GM23338 (cell line): Measurements from ENCODE around the gene PCF11. TPM values are rescaled to one million over a fixed set of nuclear protein-coding genes. Genes with fewer than 3 reads are reported as not detected.

Source experiments
- ATAC-seq: fragments of 200-7000 bp; cut with Tn5 transposase; 3 replicates; pipeline ENCODE4 v1.9.1; 2020
- DNase-seq: peaks from one replicate; pipeline ENCODE4 v3.0.0-alpha.2; 2015; ENCODE audit warnings: low spot score
- H2AFZ ChIP-seq: fragments of 200-600 bp; sonication (generic); 2 replicates; pipeline ENCODE4 v1.8.0; 2016; ENCODE audit warnings: antibody characterized with exemption, mild to moderate bottlenecking, moderate library complexity
- H3F3A ChIP-seq: fragments of 200-600 bp; sonication (generic); replicated peaks from 2 replicates; pipeline ENCODE4 v1.8.0; 2017; ENCODE audit warnings: antibody characterized with exemption, mixed run types, low read depth
- H3K27ac ChIP-seq: fragments of 200-600 bp; sonication (generic); 2 replicates; pipeline ENCODE4 v1.6.1; 2016; ENCODE audit warnings: low read depth
- H3K27me3 ChIP-seq: fragments of 200-600 bp; sonication (generic); 2 replicates; pipeline ENCODE4 v1.8.0; 2016; ENCODE audit warnings: mild to moderate bottlenecking, mixed run types, moderate library complexity; ENCODE audit not compliant: insufficient read depth
- H3K36me3 ChIP-seq: fragments of 200-600 bp; sonication (generic); 2 replicates; pipeline ENCODE4 v1.8.0; 2016; ENCODE audit warnings: mild to moderate bottlenecking; ENCODE audit not compliant: insufficient read depth
- H3K4me1 ChIP-seq: fragments of 200-600 bp; sonication (generic); 2 replicates; pipeline ENCODE4 v1.8.0; 2016; ENCODE audit warnings: mild to moderate bottlenecking, moderate library complexity; ENCODE audit not compliant: insufficient read depth
- H3K4me2 ChIP-seq: fragments of 200-600 bp; sonication (generic); 2 replicates; pipeline ENCODE4 v1.7.1; 2017; ENCODE audit warnings: mixed run types
- H3K4me3 ChIP-seq: fragments of 200-600 bp; sonication (generic); 2 replicates; pipeline ENCODE4 v1.6.1; 2016; ENCODE audit warnings: mixed run types
- H3K79me2 ChIP-seq: fragments of 200-600 bp; sonication (generic); replicated peaks from 2 replicates; pipeline ENCODE4 v1.8.0; 2017; ENCODE audit warnings: mild to moderate bottlenecking; ENCODE audit not compliant: insufficient read depth
- H3K9me2 ChIP-seq: fragments of 200-600 bp; sonication (generic); 2 replicates; pipeline ENCODE4 v1.8.0; 2017; ENCODE audit not compliant: insufficient read depth
- H4K20me1 ChIP-seq: fragments of 200-600 bp; sonication (generic); replicated peaks from 2 replicates; pipeline ENCODE4 v1.8.0; 2017; ENCODE audit warnings: mild to moderate bottlenecking; ENCODE audit not compliant: insufficient read depth
- H3K27ac Mint-ChIP-seq: 2 replicates; pipeline ENCODE4 v1.8.0; 2020; ENCODE audit warnings: inconsistent platforms, mild to moderate bottlenecking, moderate library complexity, mixed read lengths
- H3K27me3 Mint-ChIP-seq: 3 replicates; pipeline ENCODE4 v1.8.0; 2022; ENCODE audit warnings: low read depth, mild to moderate bottlenecking, moderate library complexity, mixed read lengths, inconsistent platforms; ENCODE audit not compliant: insufficient read depth, poor library complexity
- H3K36me3 Mint-ChIP-seq: 3 replicates; pipeline ENCODE4 v1.8.0; 2021; ENCODE audit warnings: low read depth, mild to moderate bottlenecking, inconsistent platforms, moderate library complexity, mixed read lengths
- H3K4me1 Mint-ChIP-seq: 3 replicates; pipeline ENCODE4 v1.8.0; 2020; ENCODE audit warnings: mild to moderate bottlenecking, inconsistent platforms, mixed read lengths
- H3K4me3 Mint-ChIP-seq: 3 replicates; pipeline ENCODE4 v1.8.0; 2021; ENCODE audit warnings: moderate library complexity, mild to moderate bottlenecking, inconsistent platforms, mixed read lengths
- H3K9me3 Mint-ChIP-seq: 3 replicates; pipeline ENCODE4 v1.8.0; 2020; ENCODE audit warnings: moderate library complexity, mild to moderate bottlenecking, inconsistent platforms, mixed read lengths
- CREB1 ChIP-seq: fragments of 250-450 bp; sonication (Bioruptor Pico); IDR thresholded peaks from 2 replicates; pipeline ENCODE4 v1.5.0; 2020; ENCODE audit warnings: low read depth, mild to moderate bottlenecking, moderate library complexity
- EZH2 ChIP-seq: fragments of 200-600 bp; sonication (generic); IDR thresholded peaks from one replicate; pipeline ENCODE4 v1.8.0; 2017; ENCODE audit warnings: antibody characterized with exemption, mild to moderate bottlenecking, low read depth; ENCODE audit not compliant: unreplicated experiment
- EZH2phosphoT487 ChIP-seq: fragments of 200-600 bp; sonication (generic); IDR thresholded peaks from one replicate; pipeline ENCODE4 v1.8.1; 2018; ENCODE audit warnings: antibody characterized with exemption; ENCODE audit not compliant: unreplicated experiment
- JUNB ChIP-seq: IDR thresholded peaks from one replicate; pipeline ENCODE4 v1.6.1; 2016; ENCODE audit warnings: antibody characterized with exemption; ENCODE audit not compliant: unreplicated experiment
- POLR2AphosphoS5 ChIP-seq: IDR thresholded peaks from 2 replicates; pipeline ENCODE4 v1.6.1; 2016; ENCODE audit warnings: antibody characterized with exemption, low read depth
- STAT1 ChIP-seq: IDR thresholded peaks from one replicate; pipeline ENCODE4 v1.6.1; 2016; ENCODE audit warnings: antibody characterized with exemption; ENCODE audit not compliant: unreplicated experiment
- ZNF114 ChIP-seq: fragments of 250-450 bp; sonication (Bioruptor Pico); IDR thresholded peaks from 2 replicates; pipeline ENCODE4 v1.5.0; 2020; ENCODE audit warnings: mild to moderate bottlenecking, moderate library complexity
- ZNF331 ChIP-seq: fragments of 250-450 bp; sonication (Bioruptor Pico); IDR thresholded peaks from 2 replicates; pipeline ENCODE4 v1.5.0; 2020; ENCODE audit warnings: low read depth, mild to moderate bottlenecking, moderate library complexity
- polyA plus RNA-seq: library from polyadenylated mRNA; unstranded; fragments of >200 nt; fragmentation: Nextera tagmentation; extraction: Ambion mirVana; gene quantifications from 2 replicates; pipeline ENCODE4 v1.2.1, GENCODE V29; 2016
- total RNA-seq: library from RNA; depleted of rRNA; stranded (reverse); fragments of >200 nt; shearing (Covaris generic); gene quantifications from 2 replicates; pipeline ENCODE4 v1.2.3, GENCODE V29; 2014
- TF ChIP-seq, protein P1 (sequence below): IDR thresholded peaks from one replicate; pipeline ENCODE4 v1.6.1; 2018; ENCODE audit warnings: antibody characterized with exemption; ENCODE audit not compliant: unreplicated experiment
- TF ChIP-seq, protein P2 (sequence below), 2 experiments: fragments of 200-600 bp in 1 of 2; sonication (generic) in 1 of 2; conservative IDR thresholded peaks; 2 replicates each; pipeline versions ENCODE4 v1.5.1 to v1.6.1; 2016 to 2017; ENCODE audit warnings: antibody characterized with exemption in 2 of 2, low read depth in 2 of 2, mild to moderate bottlenecking in 2 of 2, moderate library complexity in 1 of 2
- TF ChIP-seq, protein P3 (sequence below): fragments of 250-450 bp; sonication (Bioruptor Pico); IDR thresholded peaks from 2 replicates; pipeline ENCODE4 v1.5.0; 2020; ENCODE audit warnings: mild to moderate bottlenecking, moderate library complexity
- TF ChIP-seq, protein P4 (sequence below): IDR thresholded peaks from 2 replicates; pipeline ENCODE4 v1.6.1; 2016; ENCODE audit warnings: antibody characterized with exemption

Gene PCF11
- total and polyA plus RNA-seq, 2 experiments from 2014 or later: 23.0 to 44.2 TPM

DNA sequence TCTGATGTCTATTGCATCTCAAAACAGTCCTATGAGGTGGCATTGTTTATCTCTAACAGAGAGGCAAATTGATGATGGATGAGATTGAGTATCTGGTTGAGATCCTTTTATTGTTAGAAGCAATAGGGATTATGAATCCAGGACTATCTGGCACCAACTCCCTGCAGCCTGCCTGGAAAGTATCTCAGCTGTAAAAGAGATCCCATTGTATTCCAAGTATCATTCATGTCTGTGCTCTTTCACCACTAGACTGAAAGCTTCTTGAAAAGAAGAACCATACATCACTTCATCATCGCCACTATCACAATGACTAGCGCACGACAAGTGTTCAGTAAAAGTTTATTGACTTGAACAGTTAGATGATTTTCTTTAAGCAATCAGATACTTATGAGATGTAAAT is 41.9 kb upstream of the PCF11 start:
- H3K4me2 ChIP-seq: no peak overlapping the region
- no peaks in the 10 kb centered on the region for H3K36me3 Mint-ChIP-seq

More for the DNA sequence above, 41.9 kb upstream of the PCF11 start:
- no peak overlapping the region for H3K4me3 Mint-ChIP-seq
- H3K27me3 Mint-ChIP-seq: no peaks in the 10 kb centered on the region
- Histone ChIP-seq H3K79me2 (no peaks in the 10 kb centered on the region), H3K27ac (no peak overlapping the region), H3K9me2 (no peaks in the 10 kb centered on the region), H3K4me1 (no peaks in the 10 kb centered on the region), H2AFZ (no peak overlapping the region; the same call in 1 of the 2 replicates), H3K36me3 (no peaks in the 10 kb centered on the region), H4K20me1 (no peaks in the 10 kb centered on the region), H3K4me3 (no peak overlapping the region), H3F3A (no peaks in the 10 kb centered on the region), H3K27me3 (no peaks in the 10 kb centered on the region)
- H3K4me1 Mint-ChIP-seq: no peaks in the 10 kb centered on the region
- H3K9me3 Mint-ChIP-seq: no peaks in the 10 kb centered on the region
- H3K27ac Mint-ChIP-seq: no peak overlapping the region
- no peak for ATAC-seq
- no peak for TF ChIP-seq EZH2
- TF ChIP-seq, protein P1, sequence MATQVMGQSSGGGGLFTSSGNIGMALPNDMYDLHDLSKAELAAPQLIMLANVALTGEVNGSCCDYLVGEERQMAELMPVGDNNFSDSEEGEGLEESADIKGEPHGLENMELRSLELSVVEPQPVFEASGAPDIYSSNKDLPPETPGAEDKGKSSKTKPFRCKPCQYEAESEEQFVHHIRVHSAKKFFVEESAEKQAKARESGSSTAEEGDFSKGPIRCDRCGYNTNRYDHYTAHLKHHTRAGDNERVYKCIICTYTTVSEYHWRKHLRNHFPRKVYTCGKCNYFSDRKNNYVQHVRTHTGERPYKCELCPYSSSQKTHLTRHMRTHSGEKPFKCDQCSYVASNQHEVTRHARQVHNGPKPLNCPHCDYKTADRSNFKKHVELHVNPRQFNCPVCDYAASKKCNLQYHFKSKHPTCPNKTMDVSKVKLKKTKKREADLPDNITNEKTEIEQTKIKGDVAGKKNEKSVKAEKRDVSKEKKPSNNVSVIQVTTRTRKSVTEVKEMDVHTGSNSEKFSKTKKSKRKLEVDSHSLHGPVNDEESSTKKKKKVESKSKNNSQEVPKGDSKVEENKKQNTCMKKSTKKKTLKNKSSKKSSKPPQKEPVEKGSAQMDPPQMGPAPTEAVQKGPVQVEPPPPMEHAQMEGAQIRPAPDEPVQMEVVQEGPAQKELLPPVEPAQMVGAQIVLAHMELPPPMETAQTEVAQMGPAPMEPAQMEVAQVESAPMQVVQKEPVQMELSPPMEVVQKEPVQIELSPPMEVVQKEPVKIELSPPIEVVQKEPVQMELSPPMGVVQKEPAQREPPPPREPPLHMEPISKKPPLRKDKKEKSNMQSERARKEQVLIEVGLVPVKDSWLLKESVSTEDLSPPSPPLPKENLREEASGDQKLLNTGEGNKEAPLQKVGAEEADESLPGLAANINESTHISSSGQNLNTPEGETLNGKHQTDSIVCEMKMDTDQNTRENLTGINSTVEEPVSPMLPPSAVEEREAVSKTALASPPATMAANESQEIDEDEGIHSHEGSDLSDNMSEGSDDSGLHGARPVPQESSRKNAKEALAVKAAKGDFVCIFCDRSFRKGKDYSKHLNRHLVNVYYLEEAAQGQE: no peak
- no peak for TF ChIP-seq CREB1 (CRISPR knock-in tag)
- no peak for TF ChIP-seq POLR2AphosphoS5
- TF ChIP-seq EZH2phosphoT487: no peak
- TF ChIP-seq, protein P2, sequence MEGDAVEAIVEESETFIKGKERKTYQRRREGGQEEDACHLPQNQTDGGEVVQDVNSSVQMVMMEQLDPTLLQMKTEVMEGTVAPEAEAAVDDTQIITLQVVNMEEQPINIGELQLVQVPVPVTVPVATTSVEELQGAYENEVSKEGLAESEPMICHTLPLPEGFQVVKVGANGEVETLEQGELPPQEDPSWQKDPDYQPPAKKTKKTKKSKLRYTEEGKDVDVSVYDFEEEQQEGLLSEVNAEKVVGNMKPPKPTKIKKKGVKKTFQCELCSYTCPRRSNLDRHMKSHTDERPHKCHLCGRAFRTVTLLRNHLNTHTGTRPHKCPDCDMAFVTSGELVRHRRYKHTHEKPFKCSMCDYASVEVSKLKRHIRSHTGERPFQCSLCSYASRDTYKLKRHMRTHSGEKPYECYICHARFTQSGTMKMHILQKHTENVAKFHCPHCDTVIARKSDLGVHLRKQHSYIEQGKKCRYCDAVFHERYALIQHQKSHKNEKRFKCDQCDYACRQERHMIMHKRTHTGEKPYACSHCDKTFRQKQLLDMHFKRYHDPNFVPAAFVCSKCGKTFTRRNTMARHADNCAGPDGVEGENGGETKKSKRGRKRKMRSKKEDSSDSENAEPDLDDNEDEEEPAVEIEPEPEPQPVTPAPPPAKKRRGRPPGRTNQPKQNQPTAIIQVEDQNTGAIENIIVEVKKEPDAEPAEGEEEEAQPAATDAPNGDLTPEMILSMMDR (conservative IDR thresholded peaks at IDR 0.05; ENCODE audit: low read depth in 2 of 2): no peak
- no peak for TF ChIP-seq STAT1
- TF ChIP-seq JUNB: no peak
- no peak for TF ChIP-seq ZNF331 (CRISPR knock-in tag)
- TF ChIP-seq, protein P3, sequence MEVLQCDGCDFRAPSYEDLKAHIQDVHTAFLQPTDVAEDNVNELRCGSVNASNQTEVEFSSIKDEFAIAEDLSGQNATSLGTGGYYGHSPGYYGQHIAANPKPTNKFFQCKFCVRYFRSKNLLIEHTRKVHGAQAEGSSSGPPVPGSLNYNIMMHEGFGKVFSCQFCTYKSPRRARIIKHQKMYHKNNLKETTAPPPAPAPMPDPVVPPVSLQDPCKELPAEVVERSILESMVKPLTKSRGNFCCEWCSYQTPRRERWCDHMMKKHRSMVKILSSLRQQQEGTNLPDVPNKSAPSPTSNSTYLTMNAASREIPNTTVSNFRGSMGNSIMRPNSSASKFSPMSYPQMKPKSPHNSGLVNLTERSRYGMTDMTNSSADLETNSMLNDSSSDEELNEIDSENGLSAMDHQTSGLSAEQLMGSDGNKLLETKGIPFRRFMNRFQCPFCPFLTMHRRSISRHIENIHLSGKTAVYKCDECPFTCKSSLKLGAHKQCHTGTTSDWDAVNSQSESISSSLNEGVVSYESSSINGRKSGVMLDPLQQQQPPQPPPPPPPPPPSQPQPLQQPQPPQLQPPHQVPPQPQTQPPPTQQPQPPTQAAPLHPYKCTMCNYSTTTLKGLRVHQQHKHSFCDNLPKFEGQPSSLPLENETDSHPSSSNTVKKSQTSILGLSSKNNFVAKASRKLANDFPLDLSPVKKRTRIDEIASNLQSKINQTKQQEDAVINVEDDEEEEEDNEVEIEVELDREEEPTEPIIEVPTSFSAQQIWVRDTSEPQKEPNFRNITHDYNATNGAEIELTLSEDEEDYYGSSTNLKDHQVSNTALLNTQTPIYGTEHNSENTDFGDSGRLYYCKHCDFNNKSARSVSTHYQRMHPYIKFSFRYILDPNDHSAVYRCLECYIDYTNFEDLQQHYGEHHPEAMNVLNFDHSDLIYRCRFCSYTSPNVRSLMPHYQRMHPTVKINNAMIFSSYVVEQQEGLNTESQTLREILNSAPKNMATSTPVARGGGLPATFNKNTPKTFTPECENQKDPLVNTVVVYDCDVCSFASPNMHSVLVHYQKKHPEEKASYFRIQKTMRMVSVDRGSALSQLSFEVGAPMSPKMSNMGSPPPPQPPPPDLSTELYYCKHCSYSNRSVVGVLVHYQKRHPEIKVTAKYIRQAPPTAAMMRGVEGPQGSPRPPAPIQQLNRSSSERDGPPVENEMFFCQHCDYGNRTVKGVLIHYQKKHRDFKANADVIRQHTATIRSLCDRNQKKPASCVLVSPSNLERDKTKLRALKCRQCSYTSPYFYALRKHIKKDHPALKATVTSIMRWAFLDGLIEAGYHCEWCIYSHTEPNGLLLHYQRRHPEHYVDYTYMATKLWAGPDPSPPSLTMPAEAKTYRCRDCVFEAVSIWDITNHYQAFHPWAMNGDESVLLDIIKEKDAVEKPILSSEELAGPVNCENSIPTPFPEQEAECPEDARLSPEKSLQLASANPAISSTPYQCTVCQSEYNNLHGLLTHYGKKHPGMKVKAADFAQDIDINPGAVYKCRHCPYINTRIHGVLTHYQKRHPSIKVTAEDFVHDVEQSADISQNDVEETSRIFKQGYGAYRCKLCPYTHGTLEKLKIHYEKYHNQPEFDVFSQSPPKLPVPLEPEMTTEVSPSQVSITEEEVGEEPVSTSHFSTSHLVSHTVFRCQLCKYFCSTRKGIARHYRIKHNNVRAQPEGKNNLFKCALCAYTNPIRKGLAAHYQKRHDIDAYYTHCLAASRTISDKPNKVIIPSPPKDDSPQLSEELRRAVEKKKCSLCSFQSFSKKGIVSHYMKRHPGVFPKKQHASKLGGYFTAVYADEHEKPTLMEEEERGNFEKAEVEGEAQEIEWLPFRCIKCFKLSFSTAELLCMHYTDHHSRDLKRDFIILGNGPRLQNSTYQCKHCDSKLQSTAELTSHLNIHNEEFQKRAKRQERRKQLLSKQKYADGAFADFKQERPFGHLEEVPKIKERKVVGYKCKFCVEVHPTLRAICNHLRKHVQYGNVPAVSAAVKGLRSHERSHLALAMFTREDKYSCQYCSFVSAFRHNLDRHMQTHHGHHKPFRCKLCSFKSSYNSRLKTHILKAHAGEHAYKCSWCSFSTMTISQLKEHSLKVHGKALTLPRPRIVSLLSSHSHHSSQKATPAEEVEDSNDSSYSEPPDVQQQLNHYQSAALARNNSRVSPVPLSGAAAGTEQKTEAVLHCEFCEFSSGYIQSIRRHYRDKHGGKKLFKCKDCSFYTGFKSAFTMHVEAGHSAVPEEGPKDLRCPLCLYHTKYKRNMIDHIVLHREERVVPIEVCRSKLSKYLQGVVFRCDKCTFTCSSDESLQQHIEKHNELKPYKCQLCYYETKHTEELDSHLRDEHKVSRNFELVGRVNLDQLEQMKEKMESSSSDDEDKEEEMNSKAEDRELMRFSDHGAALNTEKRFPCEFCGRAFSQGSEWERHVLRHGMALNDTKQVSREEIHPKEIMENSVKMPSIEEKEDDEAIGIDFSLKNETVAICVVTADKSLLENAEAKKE (CRISPR knock-in tag): no peak
- TF ChIP-seq, protein P4, sequence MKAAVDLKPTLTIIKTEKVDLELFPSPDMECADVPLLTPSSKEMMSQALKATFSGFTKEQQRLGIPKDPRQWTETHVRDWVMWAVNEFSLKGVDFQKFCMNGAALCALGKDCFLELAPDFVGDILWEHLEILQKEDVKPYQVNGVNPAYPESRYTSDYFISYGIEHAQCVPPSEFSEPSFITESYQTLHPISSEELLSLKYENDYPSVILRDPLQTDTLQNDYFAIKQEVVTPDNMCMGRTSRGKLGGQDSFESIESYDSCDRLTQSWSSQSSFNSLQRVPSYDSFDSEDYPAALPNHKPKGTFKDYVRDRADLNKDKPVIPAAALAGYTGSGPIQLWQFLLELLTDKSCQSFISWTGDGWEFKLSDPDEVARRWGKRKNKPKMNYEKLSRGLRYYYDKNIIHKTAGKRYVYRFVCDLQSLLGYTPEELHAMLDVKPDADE: no peak
- no peak for TF ChIP-seq ZNF114
- no peak for DNase-seq
